Inflammatory macrophage (primary cell): ENCODE results near the gene CD177.
"Not testable (repeated sequence)": the region's sequence is repeated elsewhere in the genome, so short reads cannot be mapped to it uniquely, and the experiment has no call there.

ENCODE experiments used
- DNase-seq, 2 donors: peaks; one replicate each; pipeline ENCODE4 v3.0.0-alpha.2; 2020 to 2022
- total RNA-seq, 18 experiments: gene quantifications; one replicate each; lab custom pipeline; 2026; ENCODE audit warnings: mixed read lengths in 6 of 18, inconsistent platforms in 2 of 18; lab: John Stamatoyannopoulos, UW

The CD177 gene
- 0 to 0.07 (median 0) reads per million in 18 experiments for total RNA-seq

GRCh38 chr19:43353606-43354304, at the start of gene CD177:
TSS of gene CD177 (plus strand) at chr19:43353686. CDS start at chr19:43353715, 29 bp downstream.
- no peak for DNase-seq

- DNase-seq: no peak
These were observed 47.8 kb upstream of the CD177 start for GRCh38 chr19:43305642-43306041.

- no peak for DNase-seq
These were observed 47.4 kb upstream of the CD177 start for GRCh38 chr19:43306097-43306496.

GRCh38 chr19:43308244-43308815, 45.2 kb upstream of the CD177 start:
- DNase-seq: no peak

GRCh38 chr19:43309466-43309865, 44.0 kb upstream of the CD177 start:
- no peak for DNase-seq

- DNase-seq: no peak
These were observed 43.3 kb upstream of the CD177 start for GRCh38 chr19:43310221-43310620.

GRCh38 chr19:43311256-43311655, 42.2 kb upstream of the CD177 start:
- no peak for DNase-seq

GRCh38 chr19:43311706-43312105, 41.8 kb upstream of the CD177 start:
- no peak for DNase-seq

- DNase-seq: no peak
These were observed 39.6 kb upstream of the CD177 start for GRCh38 chr19:43313711-43314495.

GRCh38 chr19:43315851-43316250, 37.6 kb upstream of the CD177 start:
- DNase-seq: no peak

GRCh38 chr19:43316591-43317319, 36.7 kb upstream of the CD177 start:
- DNase-seq: no peak

- DNase-seq: no peak
These were observed 35.3 kb upstream of the CD177 start for GRCh38 chr19:43318203-43318602.

GRCh38 chr19:43318796-43319314, 34.6 kb upstream of the CD177 start:
- no peak for DNase-seq

GRCh38 chr19:43320546-43320945, 32.9 kb upstream of the CD177 start:
- DNase-seq: no peak

GRCh38 chr19:43326761-43327160, 26.7 kb upstream of the CD177 start:
- DNase-seq: not testable (repeated sequence)

- not testable (repeated sequence) for DNase-seq
These were observed 24.9 kb upstream of the CD177 start for GRCh38 chr19:43328561-43328960.

GRCh38 chr19:43329049-43329448, 24.4 kb upstream of the CD177 start:
- DNase-seq: not testable (repeated sequence)

- DNase-seq: no peak
These were observed 23.5 kb upstream of the CD177 start for GRCh38 chr19:43329989-43330388.

GRCh38 chr19:43330726-43331434, 22.6 kb upstream of the CD177 start:
- no peak for DNase-seq

GRCh38 chr19:43331435-43332010, 22.0 kb upstream of the CD177 start:
- DNase-seq: no peak

GRCh38 chr19:43332058-43332922, 21.2 kb upstream of the CD177 start:
- no peak for DNase-seq
